Activated naive CD8-positive, alpha-beta T cell treated with anti-CD3 and anti-CD28 coated beads, Interleukin-2, amount 50 U/mL, for 16 hours (primary cell): ENCODE data around the gene CACNB2.

Experiments used
- DNase-seq: peaks from one replicate; pipeline ENCODE4 v3.0.0-alpha.2; 2020; ENCODE audit warnings: low read depth, low spot score

Gene CACNB2

DNA sequence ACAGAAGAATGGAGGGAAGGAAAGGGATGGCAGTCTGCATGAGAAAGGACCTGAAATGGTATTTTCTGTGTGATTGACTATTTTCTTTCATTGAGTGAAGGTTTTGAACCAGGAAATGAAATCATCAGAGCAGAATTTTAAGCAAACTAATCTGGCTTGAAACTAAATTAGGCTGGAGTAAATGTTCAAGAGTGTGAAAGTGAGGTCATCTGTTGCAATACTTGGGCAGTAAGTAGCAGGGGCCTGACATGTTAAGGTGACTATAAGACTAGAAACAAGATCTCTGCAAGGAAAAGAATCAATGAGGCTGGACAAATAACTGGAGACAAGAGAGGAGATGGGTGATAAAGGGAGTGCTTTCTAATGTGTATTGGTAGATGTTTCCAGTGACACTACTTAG lies 306.0 kb downstream of the CACNB2 start:
- DNase-seq: no peak

- no peak for DNase-seq
These were observed 309.4 kb downstream of the CACNB2 start for GRCh38 chr10:18449611-18450026.

GRCh38 chr10:18450298-18450697 lies 310.1 kb downstream of the CACNB2 start:
- DNase-seq: no peak

GRCh38 chr10:18455086-18455884 lies 315.1 kb downstream of the CACNB2 start:
- no peak for DNase-seq

GRCh38 chr10:18456984-18457383 lies 316.8 kb downstream of the CACNB2 start:
- DNase-seq: no peak

- DNase-seq: no peak
These were observed 319.8 kb downstream of the CACNB2 start for GRCh38 chr10:18460032-18460431.

DNA sequence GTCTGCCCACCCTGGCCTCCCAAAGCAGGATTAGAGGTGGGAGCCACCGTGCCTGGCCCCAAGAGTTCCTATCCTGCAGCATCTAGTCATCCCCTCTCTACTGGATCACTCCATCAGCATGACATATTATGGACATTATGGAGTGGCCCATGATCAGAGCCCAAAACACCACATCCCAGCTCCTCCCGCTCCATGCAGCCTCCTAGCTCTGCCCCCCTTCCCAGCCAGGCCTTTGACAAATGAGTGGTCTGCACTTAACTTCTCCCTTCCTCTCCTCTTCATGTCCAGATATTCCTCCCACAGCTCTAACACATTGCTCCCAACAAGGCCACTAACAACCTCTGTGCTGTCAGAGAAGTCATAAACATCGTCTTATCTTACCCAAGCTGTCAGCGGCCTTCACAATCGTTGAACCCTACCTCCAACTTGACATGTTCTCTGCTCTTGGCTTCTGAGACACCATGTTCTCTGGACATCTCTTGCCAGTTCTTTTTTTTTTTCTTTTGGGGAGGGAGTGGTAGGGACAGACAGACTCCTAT lies 323.5 kb downstream of the CACNB2 start:
- DNase-seq: no peak

DNA sequence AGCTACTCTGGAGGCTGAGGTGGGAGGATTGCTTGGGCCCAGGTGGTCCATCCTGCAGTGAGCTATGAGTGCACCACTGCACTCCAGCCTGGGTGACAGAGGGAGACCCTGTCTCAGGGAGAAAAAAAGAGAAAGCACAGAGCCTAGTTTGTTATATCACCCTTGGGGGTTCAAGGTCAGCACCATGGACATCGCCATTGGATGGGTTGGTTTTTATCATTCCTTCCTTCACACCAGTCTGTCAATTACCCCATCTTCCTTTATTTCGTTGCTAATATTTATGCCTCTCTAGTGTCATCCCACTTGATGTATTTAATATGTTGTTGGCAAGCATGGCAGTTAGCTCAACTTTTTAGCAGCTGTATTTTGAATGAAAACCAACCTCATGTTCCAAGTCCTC lies 328.9 kb downstream of the CACNB2 start:
- DNase-seq: no peak

GRCh38 chr10:18472977-18473376 lies 332.8 kb downstream of the CACNB2 start:
- no peak for DNase-seq

DNA sequence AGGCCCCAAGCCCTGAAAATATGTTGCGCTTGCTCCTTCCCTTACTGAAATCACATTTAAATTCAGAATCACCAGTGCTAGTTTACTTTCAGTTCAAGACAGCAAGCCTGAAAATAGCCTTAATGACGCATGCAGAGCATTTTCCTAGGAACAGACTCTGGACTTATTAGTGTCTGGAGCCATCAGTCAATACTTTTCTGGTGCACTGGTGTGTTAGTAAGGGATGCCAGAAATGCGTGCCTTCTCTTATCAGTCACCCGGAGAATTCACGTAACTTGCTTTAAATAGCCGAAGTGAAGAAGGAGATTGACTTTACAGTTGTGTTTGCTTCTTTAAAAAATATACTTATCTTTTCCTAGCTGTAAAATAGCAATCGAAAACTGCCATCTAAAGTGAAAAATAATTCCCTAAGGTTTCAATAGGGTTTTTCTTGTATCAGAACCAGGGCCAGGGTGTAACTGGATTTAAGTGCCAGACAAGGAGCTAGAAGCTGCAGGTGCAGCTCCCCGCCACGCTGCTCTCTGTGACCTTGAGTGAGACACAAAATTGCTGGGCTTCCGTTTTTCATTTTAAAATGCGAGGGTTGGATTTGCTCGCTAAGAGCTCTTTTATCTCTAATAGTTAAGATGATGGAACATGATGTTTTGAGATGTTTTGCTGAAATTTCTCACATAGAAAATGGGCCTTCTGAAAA lies 333.3 kb downstream of the CACNB2 start:
- DNase-seq: no peak

- DNase-seq: no peak
These were observed 333.9 kb downstream of the CACNB2 start for GRCh38 chr10:18474118-18474455.

GRCh38 chr10:18476076-18476647 lies 335.9 kb downstream of the CACNB2 start:
- no peak for DNase-seq

GRCh38 chr10:18478354-18478753 lies 338.1 kb downstream of the CACNB2 start:
- DNase-seq: no peak

DNA sequence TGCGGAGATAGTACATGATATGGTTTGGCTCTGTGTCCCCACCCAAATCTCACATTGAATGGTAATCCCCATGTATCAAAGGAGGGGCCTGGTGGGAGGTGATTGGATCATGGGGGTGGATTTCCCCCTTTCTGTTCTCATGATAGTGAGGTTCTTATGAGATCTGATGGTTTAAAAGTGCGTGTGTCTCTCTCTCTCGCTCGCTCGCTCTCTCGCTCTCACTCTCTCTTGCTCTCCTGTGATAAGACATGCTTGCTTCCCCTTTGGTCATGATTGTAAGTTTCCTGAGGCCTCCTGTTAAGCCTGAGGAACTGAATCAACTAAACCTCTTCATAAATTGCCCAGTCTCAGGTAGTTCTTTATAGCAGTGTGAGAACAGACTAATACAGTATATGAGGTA lies 339.3 kb downstream of the CACNB2 start:
- no peak for DNase-seq

DNA sequence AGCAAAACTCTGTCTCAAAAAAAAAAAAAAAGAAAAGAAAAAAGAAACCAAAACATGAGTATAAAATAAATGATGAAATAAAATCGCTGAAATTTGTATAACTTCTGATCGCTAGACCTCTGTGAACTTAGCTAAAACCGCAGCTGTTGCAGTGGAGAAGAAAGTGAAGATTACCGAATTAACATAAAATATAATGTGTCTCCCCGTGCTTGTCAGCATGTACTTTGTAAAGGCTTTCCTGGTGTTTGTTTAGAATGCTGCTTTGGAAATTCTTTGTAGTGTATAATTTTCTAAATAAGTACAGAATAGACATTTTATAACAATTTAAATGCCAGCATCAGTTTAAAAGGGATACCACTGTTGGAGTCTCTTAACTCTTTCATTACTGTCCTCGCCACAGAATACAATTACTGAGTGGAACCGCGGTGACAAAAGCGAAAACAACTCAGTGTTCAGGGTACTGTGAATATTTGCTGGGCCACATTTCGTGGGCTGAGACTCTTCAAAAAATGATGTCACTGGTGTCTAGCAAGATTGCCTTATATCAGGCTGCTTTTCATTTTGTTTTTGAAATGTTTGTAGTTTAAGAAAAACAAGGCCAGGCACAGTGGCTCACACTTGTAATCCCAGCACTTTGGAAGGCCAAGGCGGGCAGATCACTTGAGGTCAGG lies 343.4 kb downstream of the CACNB2 start:
- no peak for DNase-seq

DNA sequence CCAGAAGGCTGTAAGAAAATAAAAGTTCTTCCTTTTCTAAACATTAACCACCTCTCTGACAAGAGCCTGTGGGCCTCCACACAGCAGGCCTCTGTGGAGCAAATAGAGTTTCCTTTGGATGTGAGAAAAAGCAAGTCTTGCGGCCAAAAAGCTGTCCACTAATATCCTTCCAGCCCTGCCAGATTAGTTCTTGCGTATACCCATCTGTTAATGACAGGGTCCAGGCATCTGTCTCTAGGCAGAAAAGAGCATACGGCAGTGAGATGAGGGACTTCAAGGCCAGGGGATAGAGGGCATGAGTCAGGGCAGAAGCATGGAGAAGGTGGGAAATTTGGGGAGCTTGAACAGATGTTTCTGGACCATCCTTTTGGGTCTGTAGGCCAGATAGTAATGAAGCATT lies 346.2 kb downstream of the CACNB2 start:
- DNase-seq: no peak

- no peak for DNase-seq
These were observed 350.5 kb downstream of the CACNB2 start for GRCh38 chr10:18490755-18491154.

- no peak for DNase-seq
These were observed 357.7 kb downstream of the CACNB2 start for GRCh38 chr10:18497806-18498369.

DNA sequence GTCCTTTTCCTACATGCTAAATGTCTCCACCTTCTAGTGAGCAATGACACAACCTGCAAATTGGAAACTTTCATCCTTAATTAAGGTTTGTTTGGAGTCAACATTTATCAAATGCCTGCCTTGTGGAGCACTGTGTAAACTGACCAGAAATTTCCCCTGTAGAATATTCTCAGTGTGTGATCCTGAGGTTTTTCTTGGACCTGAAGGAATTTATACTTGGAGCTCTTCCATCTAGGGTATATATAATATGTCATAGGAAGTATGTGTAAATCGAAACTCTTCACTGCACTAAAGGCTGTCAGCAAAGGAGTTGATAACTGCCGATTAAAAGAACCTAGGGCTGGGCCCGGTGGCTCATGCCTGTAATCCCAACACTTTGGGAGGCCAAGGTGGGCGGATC lies 358.8 kb downstream of the CACNB2 start:
- DNase-seq: no peak

DNA sequence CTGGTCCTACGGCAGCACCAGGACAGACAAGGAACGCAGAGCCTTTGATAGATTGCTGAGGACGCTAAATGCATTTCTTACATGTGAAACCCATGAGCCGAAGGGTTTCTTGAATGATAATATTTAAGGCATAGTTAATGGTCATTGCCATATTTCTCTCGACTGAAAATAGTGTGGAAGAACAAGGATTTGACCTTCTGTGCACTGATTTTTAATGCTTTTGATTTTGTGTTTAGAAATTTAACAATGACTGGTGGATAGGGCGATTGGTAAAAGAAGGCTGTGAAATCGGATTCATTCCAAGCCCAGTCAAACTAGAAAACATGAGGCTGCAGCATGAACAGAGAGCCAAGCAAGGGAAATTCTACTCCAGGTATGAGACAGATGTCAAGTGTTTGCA lies 360.4 kb downstream of the CACNB2 start:
- no peak for DNase-seq

DNA sequence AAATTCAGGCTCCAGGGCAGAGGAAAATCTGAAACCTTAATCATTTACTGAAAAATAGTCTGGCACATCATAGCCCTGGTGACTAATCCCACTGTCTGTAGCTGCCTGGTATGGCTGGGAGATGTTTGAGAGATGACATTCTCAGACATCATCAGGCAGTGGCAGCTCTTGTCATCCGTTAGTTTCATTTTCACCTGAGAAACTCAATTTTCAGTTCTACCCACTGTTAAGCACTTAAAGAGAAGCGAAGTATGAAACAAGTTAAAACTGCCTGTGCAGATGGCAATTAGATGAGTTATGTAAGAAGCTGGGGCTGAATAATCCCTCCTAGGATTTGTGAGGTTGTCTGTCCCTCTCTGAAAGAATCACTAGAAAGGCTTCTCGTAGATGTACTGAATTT lies 361.0 kb downstream of the CACNB2 start:
- DNase-seq: no peak

GRCh38 chr10:18501629-18502028 lies 361.4 kb downstream of the CACNB2 start:
- no peak for DNase-seq
